AG09309 (cell line): ENCODE results near the gene DENND4C.

Experiments used
- DNase-seq: peaks from one replicate; pipeline ENCODE4 v3.0.0-alpha.2; 2010; ENCODE audit warnings: low read depth
- H3K4me3 ChIP-seq: 2 replicates; pipeline ENCODE4 v1.5.1; 2011; ENCODE audit warnings: mild to moderate bottlenecking, low read depth, low read length, moderate library complexity; ENCODE audit not compliant: control insufficient read depth
- TF ChIP-seq, protein P1 (sequence below): IDR thresholded peaks from 2 replicates; pipeline ENCODE4 v1.5.1; 2011; ENCODE audit warnings: mild to moderate bottlenecking, low read depth, low read length, inconsistent platforms; ENCODE audit not compliant: insufficient read depth, control insufficient read depth; ENCODE audit errors: missing control alignments

Gene DENND4C

DNA sequence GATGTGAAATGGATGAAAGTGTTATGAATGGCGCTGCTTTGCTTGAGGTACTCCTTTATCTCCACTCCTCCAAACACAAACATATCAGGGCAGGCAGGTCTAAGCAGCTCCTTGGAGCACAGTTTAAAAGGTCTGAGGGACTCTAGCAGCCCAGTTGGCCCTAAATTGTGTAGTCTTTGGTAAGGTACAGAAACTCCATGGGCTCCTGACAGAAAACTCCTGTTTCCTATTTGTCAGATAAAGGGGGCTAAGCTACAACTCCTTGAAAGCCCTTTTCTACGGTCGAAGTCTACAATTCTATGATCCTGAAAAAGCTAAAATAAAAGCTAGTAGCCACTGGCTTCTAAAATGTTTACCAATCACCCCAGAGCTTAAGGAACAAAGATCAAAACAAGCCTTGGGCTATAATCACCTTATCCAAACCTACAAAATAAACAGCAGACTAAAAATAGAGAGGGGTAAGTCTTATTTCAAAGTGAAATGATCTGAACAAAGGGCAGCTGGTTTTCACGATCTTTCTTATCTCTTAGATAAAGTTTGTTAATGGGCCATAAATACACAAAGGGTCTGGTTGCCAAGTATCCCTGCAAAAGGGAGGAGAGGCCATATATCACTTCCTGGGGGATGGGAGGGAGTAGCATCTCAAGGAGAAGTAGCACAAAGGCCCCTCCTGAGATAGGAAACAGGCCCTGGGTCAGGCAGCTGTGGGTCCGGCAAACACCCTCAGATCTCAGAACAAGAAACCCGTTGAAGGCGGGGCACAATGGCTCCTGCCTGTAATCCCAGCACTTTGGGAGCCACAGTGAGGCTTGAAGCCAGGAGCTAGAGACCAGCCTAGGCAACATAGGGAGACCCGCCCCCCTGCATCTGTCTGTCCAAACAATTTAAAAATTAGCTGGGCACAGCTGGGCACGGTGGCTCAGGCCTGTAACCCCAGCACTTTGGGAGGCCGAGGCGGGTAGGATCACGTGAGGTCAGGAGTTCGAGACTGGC lies 28.3 kb upstream of the DENND4C start:
- H3K4me3 ChIP-seq: no peak overlapping the region
- no peak for DNase-seq
- TF ChIP-seq, protein P1, sequence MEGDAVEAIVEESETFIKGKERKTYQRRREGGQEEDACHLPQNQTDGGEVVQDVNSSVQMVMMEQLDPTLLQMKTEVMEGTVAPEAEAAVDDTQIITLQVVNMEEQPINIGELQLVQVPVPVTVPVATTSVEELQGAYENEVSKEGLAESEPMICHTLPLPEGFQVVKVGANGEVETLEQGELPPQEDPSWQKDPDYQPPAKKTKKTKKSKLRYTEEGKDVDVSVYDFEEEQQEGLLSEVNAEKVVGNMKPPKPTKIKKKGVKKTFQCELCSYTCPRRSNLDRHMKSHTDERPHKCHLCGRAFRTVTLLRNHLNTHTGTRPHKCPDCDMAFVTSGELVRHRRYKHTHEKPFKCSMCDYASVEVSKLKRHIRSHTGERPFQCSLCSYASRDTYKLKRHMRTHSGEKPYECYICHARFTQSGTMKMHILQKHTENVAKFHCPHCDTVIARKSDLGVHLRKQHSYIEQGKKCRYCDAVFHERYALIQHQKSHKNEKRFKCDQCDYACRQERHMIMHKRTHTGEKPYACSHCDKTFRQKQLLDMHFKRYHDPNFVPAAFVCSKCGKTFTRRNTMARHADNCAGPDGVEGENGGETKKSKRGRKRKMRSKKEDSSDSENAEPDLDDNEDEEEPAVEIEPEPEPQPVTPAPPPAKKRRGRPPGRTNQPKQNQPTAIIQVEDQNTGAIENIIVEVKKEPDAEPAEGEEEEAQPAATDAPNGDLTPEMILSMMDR: no peak

DNA sequence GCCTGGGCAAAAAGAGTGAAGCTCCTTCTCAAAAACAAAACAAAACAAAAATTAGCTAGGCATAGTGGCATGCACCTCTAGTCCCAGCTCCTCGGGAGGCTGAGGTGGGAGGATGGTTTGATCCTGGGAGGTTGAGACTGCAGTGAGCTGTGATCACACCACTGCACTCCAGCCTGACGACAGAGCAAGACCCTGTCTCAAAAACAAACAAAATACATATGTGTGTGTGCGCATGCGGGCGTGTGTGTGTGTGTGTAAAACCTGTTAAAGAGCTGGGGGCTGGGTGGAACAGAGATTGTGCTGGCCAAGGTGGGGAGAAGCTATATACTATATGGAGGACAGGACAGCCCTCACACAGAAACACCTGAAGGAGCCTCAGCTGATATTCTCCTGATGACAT lies 27.4 kb upstream of the DENND4C start:
- TF ChIP-seq, protein P1: no peak
- no peak for DNase-seq
- no peak overlapping the region for H3K4me3 ChIP-seq

DNA sequence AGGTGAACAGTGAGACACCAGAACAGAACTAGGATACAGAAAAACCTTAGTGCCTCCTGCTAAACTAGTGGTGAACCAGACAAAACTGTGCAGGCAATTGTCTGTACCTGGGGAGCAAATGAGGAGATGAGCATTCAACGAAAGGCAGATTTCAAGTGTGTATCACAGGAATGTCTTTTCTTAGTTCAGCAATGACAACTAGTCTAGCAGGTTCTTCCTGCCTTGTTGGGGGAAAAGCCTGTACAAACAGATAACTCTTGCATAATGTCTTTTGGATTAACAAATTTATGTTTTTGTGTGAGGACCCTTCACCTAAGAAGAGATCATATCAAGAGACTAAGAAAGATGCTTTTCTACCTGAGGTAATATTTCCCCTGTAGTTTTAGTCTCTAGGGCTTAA lies 21.8 kb upstream of the DENND4C start:
- TF ChIP-seq, protein P1: no peak
- DNase-seq: no peak
- H3K4me3 ChIP-seq: no peak overlapping the region

DNA sequence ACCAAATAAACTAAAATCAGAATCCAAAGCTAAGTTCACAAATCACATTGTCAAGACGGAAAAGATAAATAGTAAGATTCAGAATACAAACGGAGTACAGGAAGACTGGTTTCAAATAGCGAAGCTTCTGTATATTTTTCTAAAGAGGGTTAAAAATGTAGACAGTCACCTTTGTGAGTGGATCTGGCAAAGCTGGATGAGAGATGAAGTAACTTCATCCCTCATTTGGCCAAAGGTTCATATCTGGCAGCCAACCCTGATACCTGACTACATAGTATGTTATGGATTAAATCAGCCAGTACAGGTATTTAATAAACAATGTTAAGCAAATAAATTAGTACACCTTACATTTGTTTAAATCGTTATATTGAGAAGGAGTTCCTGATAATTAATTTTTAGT lies 21.3 kb upstream of the DENND4C start:
- H3K4me3 ChIP-seq: no peak overlapping the region
- TF ChIP-seq, protein P1: no peak
- no peak for DNase-seq

DNA sequence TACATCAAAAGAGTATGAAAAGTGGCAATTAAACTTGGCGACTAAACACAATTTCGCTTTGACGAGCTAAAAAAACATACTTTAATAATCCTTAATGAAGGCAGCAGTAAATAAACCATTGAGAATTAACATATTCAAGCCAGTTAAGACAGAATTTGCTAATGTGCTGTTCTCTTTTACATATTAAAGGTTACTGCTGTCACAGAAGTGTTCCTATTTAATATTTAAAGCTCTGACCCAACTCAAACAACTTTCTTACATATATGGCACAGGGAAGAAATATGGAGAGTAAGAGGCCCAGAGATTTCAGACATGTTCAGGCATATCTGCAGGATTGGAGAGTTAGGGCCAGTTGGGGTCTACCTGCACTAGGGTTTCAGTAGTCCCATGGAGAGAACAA lies 16.7 kb upstream of the DENND4C start:
- no peak for DNase-seq
- no peak overlapping the region for H3K4me3 ChIP-seq
- TF ChIP-seq, protein P1: no peak

DNA sequence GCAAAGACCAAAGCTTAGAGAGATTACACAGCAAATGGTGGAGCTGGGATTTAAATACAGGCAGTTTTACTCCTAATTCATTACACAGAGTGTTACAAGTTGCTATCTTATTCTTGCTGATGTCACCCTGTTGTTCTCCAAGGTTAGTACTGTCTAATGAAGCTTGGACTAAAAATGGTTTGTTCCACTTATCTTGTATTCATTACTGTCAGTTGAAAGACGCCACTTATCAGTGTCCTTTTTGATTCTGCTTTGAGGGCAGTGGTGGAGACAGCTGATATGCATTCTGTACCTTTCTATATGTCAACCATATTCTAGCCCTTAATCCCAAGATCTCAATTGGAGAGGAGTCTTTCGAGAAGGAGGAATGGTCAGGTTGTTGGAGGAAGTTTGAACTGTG lies 14.0 kb upstream of the DENND4C start:
- TF ChIP-seq, protein P1: no peak
- DNase-seq: no peak
- H3K4me3 ChIP-seq: no peak overlapping the region
